ENCODE measurements around the gene SIM2.

- TF ChIP-seq CTCF (IDR thresholded peaks at IDR 0.05) (no peak), ZFX (IDR thresholded peaks at IDR 0.05; ENCODE audit: borderline replicate concordance) (no peak)
Measured at GRCh38 chr21:36750576-36750959, 51.7 kb downstream of the SIM2 start.
